Jurkat, Clone E6-1 (cell line): ENCODE results near the gene TAGLN2.
A peak's percentile ranks its signal among the peaks of the same experiment; 100 is the strongest.

Experiments used
- DNase-seq: peaks from one replicate; pipeline ENCODE4 v3.0.0-alpha.2; 2011; ENCODE audit warnings: low read depth, low spot score
- H3K4me3 ChIP-seq: 2 replicates; pipeline ENCODE4 v1.5.1; 2011; ENCODE audit warnings: mild to moderate bottlenecking, low read length, control low read depth, moderate library complexity

TAGLN2 gene

GRCh38 chr1:159925719-159926078, 392 bp upstream of the TAGLN2 start:
- DNase-seq, result no peak
- H3K4me3 ChIP-seq, result peak overlapping the region; percentile 98

- no peak for DNase-seq
- peak overlapping the region; percentile 98 for H3K4me3 ChIP-seq
Measured at GRCh38 chr1:159924025-159924790, 1.1 kb downstream of the TAGLN2 start.

- peak; percentile 72 for DNase-seq
- H3K4me3 ChIP-seq, result peak overlapping the region; percentile 98
Measured at GRCh38 chr1:159923203-159924024, 1.9 kb downstream of the TAGLN2 start.

GRCh38 chr1:159922511-159923202, 2.6 kb downstream of the TAGLN2 start:
- peak overlapping the region; percentile 98 for H3K4me3 ChIP-seq
- no peak for DNase-seq

- H3K4me3 ChIP-seq, result no peak overlapping the region; the same call in 1 of the 2 replicates
- DNase-seq, result no peak
Measured at GRCh38 chr1:159921700-159922504, 3.4 kb downstream of the TAGLN2 start.

- no peak for DNase-seq
- no peak overlapping the region for H3K4me3 ChIP-seq
Measured at GRCh38 chr1:159921251-159921650, 4.1 kb downstream of the TAGLN2 start.

GRCh38 chr1:159920651-159921050, 4.7 kb downstream of the TAGLN2 start:
- H3K4me3 ChIP-seq, result no peak overlapping the region
- no peak for DNase-seq

GRCh38 chr1:159920202-159920601, 5.1 kb downstream of the TAGLN2 start:
- DNase-seq, result no peak

GRCh38 chr1:159919236-159919865, 6.0 kb downstream of the TAGLN2 start:
- H3K4me3 ChIP-seq, result no peak overlapping the region
- no peak for DNase-seq

More at GRCh38 chr1:159920202-159920601, 5.1 kb downstream of the TAGLN2 start:
- no peak overlapping the region for H3K4me3 ChIP-seq

- no peak for DNase-seq
Measured at GRCh38 chr1:159918352-159919200, 6.7 kb downstream of the TAGLN2 start.

GRCh38 chr1:159917533-159918351, 7.6 kb downstream of the TAGLN2 start:
- H3K4me3 ChIP-seq, result no peak overlapping the region
- DNase-seq, result no peak

More at GRCh38 chr1:159918352-159919200, 6.7 kb downstream of the TAGLN2 start:
- H3K4me3 ChIP-seq, result no peak overlapping the region

- no peak overlapping the region for H3K4me3 ChIP-seq
- DNase-seq, result no peak
Measured at GRCh38 chr1:159916242-159917051, 8.9 kb downstream of the TAGLN2 start.

GRCh38 chr1:159915571-159916241, 9.6 kb downstream of the TAGLN2 start:
- DNase-seq, result no peak

GRCh38 chr1:159914252-159915018, 10.9 kb downstream of the TAGLN2 start:
- DNase-seq, result no peak
- no peak overlapping the region for H3K4me3 ChIP-seq

More at GRCh38 chr1:159915571-159916241, 9.6 kb downstream of the TAGLN2 start:
- H3K4me3 ChIP-seq, result no peak overlapping the region
